Bronchial epithelial cell (primary cell): ENCODE measurements around the gene CCDC192. TPM values are rescaled to one million over a fixed set of nuclear protein-coding genes. Genes with fewer than 3 reads are reported as not detected.

ENCODE experiments used
- DNase-seq: peaks from one replicate; pipeline ENCODE4 v3.0.0-alpha.2; 2010; ENCODE audit warnings: low read depth
- FAIRE-seq: peaks from 2 replicates; lab custom pipeline; 2011; peaks lifted over from hg19 to GRCh38; lab: Jason Lieb, UNC
- H3K27me3 ChIP-seq: 2 replicates; pipeline ENCODE4 v1.5.1; 2011; ENCODE audit warnings: low read length; ENCODE audit not compliant: control insufficient read depth, insufficient read depth
- H3K36me3 ChIP-seq: 2 replicates; pipeline ENCODE4 v1.5.1; 2011; ENCODE audit warnings: low read length; ENCODE audit not compliant: control insufficient read depth, insufficient read depth
- H3K4me3 ChIP-seq: 2 replicates; pipeline ENCODE4 v1.5.1; 2011; ENCODE audit warnings: mild to moderate bottlenecking, low read depth, low read length, control low read depth
- total RNA-seq: library from RNA; depleted of rRNA; stranded (reverse); fragments of >200 nt; gene quantifications from 2 replicates; pipeline ENCODE4 v1.2.1, GENCODE V29; 2014
- TF ChIP-seq, protein P1 (sequence below): IDR thresholded peaks from 2 replicates; pipeline ENCODE4 v1.5.1; 2011; ENCODE audit warnings: mild to moderate bottlenecking, moderate library complexity, low read length, control low read depth, inconsistent platforms; ENCODE audit not compliant: insufficient read depth, severe bottlenecking

Gene CCDC192
- total RNA-seq, 1 donor from 2014 or later = not detected

DNA sequence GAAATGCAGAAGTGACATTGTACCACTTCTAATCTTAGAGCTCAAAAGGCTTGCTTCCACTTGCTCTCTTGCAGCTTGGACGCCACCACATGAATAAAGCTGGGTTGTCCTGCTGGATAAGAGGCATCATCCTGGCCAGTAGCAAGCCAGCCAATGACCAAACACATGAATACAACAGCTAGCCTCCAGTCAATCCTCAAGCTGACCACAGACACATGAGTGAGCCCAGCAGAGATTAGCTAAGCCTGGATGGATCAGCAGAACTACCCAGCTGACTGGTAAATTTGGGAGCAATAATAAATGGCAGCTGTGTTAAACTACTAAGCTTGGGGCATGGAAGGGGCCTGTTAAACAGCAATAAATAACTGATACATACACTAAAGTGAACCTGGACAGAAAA lies 259.3 kb downstream of the CCDC192 start:
- no peak for DNase-seq
- TF ChIP-seq, protein P1, sequence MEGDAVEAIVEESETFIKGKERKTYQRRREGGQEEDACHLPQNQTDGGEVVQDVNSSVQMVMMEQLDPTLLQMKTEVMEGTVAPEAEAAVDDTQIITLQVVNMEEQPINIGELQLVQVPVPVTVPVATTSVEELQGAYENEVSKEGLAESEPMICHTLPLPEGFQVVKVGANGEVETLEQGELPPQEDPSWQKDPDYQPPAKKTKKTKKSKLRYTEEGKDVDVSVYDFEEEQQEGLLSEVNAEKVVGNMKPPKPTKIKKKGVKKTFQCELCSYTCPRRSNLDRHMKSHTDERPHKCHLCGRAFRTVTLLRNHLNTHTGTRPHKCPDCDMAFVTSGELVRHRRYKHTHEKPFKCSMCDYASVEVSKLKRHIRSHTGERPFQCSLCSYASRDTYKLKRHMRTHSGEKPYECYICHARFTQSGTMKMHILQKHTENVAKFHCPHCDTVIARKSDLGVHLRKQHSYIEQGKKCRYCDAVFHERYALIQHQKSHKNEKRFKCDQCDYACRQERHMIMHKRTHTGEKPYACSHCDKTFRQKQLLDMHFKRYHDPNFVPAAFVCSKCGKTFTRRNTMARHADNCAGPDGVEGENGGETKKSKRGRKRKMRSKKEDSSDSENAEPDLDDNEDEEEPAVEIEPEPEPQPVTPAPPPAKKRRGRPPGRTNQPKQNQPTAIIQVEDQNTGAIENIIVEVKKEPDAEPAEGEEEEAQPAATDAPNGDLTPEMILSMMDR = no peak
- H3K36me3 ChIP-seq = peaks cover 4% of the 10 kb centered on the region
- no peaks in the 10 kb centered on the region for H3K27me3 ChIP-seq
- H3K4me3 ChIP-seq = no peak overlapping the region
- no peak for FAIRE-seq

DNA sequence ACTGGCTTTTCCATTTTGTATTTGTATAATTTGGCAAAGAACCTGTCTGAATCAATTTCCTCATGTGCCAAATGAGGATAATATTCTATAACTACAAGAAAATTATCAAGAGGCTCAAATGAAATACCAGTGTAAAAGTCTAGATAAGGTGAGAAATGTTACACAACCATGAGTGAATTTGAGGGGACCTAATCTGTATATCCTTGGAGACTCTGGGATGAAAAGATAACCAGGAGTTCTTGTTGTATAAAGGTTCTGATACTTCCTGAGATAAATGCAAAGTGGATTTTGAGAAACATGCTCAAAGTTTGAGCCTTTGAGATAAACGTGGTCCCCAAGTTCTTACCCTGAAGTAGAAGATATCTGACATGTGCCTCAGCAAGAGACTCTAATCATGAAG lies 260.0 kb downstream of the CCDC192 start:
- no peaks in the 10 kb centered on the region for H3K27me3 ChIP-seq
- FAIRE-seq = no peak

DNA sequence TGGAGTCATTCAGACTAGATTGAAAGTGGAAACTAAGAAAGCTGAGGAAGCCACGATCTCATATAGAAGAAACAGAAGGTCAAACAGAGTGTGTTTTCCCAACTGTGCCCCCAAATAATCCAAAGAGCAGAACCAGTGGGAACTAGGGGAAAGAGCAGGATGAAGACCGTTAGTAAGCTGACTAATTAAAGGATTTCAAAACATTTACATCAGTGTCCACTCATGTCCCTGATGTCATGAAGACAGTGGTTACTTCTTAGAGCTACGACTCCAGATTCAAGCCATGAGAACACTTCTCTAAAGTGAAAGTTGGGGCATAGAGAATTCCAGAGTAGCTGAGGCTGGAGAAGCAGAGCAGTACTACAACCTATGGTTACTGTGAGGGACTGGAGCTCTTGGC lies 260.7 kb downstream of the CCDC192 start:
- Histone ChIP-seq H3K4me3 (no peak overlapping the region), H3K36me3 (peaks cover 4% of the 10 kb centered on the region), H3K27me3 (no peaks in the 10 kb centered on the region)
- DNase-seq (no peak), FAIRE-seq (no peak)
- TF ChIP-seq, protein P1 = no peak

More for the DNA sequence above, 260.0 kb downstream of the CCDC192 start:
- DNase-seq = no peak
- TF ChIP-seq, protein P1 = no peak
- Histone ChIP-seq H3K4me3 (no peak overlapping the region), H3K36me3 (peaks cover 4% of the 10 kb centered on the region)

DNA sequence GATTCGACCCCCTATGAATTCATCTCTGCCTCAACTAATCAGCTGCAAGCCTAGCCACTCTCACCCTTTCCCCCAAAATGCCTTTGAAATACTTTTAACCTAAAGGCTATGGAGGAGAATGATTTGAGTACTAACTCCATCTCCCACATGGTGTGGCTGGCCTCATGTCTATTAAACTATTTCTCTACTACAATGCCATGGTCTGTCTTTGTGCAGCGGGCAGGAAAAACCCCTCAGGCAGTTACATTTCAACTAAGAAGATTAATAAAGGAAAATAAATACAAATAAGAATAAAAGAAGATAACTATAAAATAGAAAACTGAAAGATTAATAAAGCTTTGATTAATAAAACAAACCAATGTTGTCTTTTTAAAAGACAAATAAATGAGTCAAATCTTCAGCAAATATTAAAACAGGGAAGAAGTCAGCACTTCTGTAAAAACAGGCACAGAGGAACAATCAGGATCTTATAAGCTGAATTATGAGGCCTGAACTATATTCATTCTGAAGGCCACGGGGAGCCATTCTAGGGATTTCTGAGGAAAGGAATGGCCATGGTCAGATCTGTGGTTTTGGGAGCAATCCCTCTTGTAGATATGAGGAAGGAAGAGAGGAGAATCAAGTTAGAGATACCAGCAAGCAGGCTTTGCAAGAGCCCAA lies 264.3 kb downstream of the CCDC192 start:
- no peak for FAIRE-seq
- Histone ChIP-seq H3K36me3 (peaks cover 4% of the 10 kb centered on the region), H3K27me3 (no peaks in the 10 kb centered on the region), H3K4me3 (no peak overlapping the region)
- DNase-seq = no peak
- TF ChIP-seq, protein P1 = no peak

DNA sequence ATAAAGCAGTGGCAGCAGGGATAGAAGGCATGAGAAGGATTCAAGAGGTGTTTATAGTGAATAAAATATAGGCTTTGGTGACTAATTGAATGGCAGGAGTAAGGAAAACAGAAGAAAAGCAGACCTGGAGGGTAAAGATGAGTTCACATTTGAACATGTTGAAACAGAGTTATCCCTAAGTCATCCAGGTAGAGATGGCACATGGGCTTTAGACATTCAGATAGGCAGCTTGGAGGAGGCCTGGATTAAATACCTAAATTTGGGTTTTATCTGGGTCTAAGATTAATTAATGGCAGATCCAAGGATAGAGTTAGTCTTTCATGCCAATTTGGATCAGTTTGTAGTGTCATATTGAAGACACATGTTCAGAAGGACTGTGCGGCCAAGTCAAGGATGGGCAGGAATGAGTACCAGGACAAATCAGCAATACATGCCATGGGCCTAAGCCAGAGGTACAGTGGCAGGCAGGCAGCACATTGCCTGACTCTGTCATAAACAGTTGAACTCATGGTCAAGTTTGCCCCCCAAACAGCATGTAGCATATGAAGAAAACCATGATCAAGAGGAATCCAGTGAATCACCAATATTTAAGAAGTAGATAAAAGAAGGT lies 264.9 kb downstream of the CCDC192 start:
- no peaks in the 10 kb centered on the region for H3K27me3 ChIP-seq
- FAIRE-seq (peak; percentile 23), DNase-seq (peak; percentile 90)
- peaks cover 4% of the 10 kb centered on the region for H3K36me3 ChIP-seq
- H3K4me3 ChIP-seq = no peak overlapping the region
- TF ChIP-seq, protein P1 = no peak

DNA sequence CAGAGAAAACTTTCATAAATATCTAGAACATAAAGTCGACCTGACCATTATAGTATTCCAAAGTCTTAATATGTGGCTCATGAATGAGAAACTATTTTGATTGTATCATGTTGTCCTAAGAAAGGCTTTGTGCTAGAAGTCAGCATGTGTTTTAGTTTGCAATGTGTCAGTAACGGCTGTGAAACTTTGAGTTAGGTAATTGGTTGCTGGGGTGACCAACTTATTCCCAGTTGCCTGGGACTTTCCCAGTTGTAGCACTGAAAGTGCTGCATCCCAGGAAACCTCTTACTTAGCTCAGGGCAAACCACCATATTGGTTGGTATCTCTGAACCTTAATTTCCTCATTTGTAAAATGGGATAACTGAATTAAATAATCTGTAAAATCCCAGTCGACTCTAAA lies 265.8 kb downstream of the CCDC192 start:
- TF ChIP-seq, protein P1 = no peak
- no peaks in the 10 kb centered on the region for H3K27me3 ChIP-seq
- FAIRE-seq (no peak), DNase-seq (no peak)
- no peak overlapping the region for H3K4me3 ChIP-seq
- peaks cover 4% of the 10 kb centered on the region for H3K36me3 ChIP-seq
